PC-3 (cell line): ENCODE data around the gene OR6B1. TPM values are rescaled to one million over a fixed set of nuclear protein-coding genes. Genes with fewer than 3 reads are reported as not detected.

ENCODE experiments used
- ATAC-seq: fragments of 200-7000 bp; cut with Tn5 transposase; 2 replicates; pipeline ENCODE4 v1.9.1; 2020; ENCODE audit warnings: mild to moderate bottlenecking, moderate library complexity
- BruUV-seq: library from RNA; stranded (reverse); fragments of 400-500 nt; replicated peaks from 2 replicates; lab custom pipeline; 2021; lab: Mats Ljungman, UMichigan
- CTCF ChIA-PET: fragments of 300-600 bp; sonication (Branson Sonifier 250); formaldehyde crosslinking; loops from one replicate; lab custom pipeline; 2022; ENCODE audit warnings: antibody characterized with exemption; lab: Charles Lee
- POLR2A ChIA-PET: fragments of 300-600 bp; sonication (Branson Sonifier 250); formaldehyde crosslinking; loops from one replicate; lab custom pipeline; 2022; ENCODE audit warnings: antibody characterized with exemption; ENCODE audit not compliant: unreplicated experiment; lab: Charles Lee
- DNase-seq: peaks from one replicate; pipeline ENCODE4 v3.0.0-alpha.2; 2015
- H2AFZ ChIP-seq: fragments of 300-600 bp; sonication (generic); 2 replicates; pipeline ENCODE4 v1.6.0; 2016; ENCODE audit warnings: antibody characterized with exemption, low read length
- H3F3A ChIP-seq: fragments of 300-600 bp; sonication (generic); one replicate; pipeline ENCODE4 v1.6.0; 2017; ENCODE audit warnings: antibody characterized with exemption, low read length, control low read depth, mild to moderate bottlenecking; ENCODE audit not compliant: unreplicated experiment
- H3K27ac ChIP-seq: fragments of 300-600 bp; sonication (generic); 2 replicates; pipeline ENCODE4 v1.5.1; 2016; ENCODE audit warnings: mild to moderate bottlenecking, low read length
- H3K27me3 ChIP-seq: fragments of 300-600 bp; sonication (generic); 2 replicates; pipeline ENCODE4 v1.6.1; 2016; ENCODE audit warnings: low read length, mixed read lengths
- H3K36me3 ChIP-seq: fragments of 300-600 bp; sonication (generic); 2 replicates; pipeline ENCODE4 v1.6.1; 2016; ENCODE audit warnings: low read depth, mixed run types, low read length, mixed read lengths
- H3K4me1 ChIP-seq: fragments of 300-600 bp; sonication (generic); 2 replicates; pipeline ENCODE4 v1.5.1; 2016; ENCODE audit warnings: low read length; ENCODE audit not compliant: insufficient read depth
- H3K4me2 ChIP-seq: fragments of 300-600 bp; sonication (generic); 2 replicates; pipeline ENCODE4 v1.6.0; 2016; ENCODE audit warnings: low read length
- H3K4me3 ChIP-seq: fragments of 300-600 bp; sonication (generic); 2 replicates; pipeline ENCODE4 v1.5.1; 2016; ENCODE audit warnings: mild to moderate bottlenecking, low read length, mixed read lengths
- H3K79me2 ChIP-seq: fragments of 300-600 bp; sonication (generic); 2 replicates; pipeline ENCODE4 v1.6.1; 2017; ENCODE audit warnings: low read length, mixed read lengths
- H3K9ac ChIP-seq: fragments of 300-600 bp; sonication (generic); 2 replicates; pipeline ENCODE4 v1.6.0; 2016; ENCODE audit warnings: mild to moderate bottlenecking, low read length
- H3K9me2 ChIP-seq: fragments of 300-600 bp; sonication (generic); replicated peaks from 2 replicates; pipeline ENCODE4 v1.6.1; 2016; ENCODE audit warnings: mixed run types, low read length, mixed read lengths
- H3K9me3 ChIP-seq: fragments of 300-600 bp; sonication (generic); 2 replicates; pipeline ENCODE4 v1.6.1; 2016; ENCODE audit warnings: low read length, mixed read lengths
- H4K20me1 ChIP-seq: fragments of 300-600 bp; sonication (generic); 2 replicates; pipeline ENCODE4 v1.6.1; 2016; ENCODE audit warnings: low read length, mixed read lengths
- CTCF ChIP-seq: fragments of 300-600 bp; sonication (generic); conservative IDR thresholded peaks from 2 replicates; pipeline ENCODE4 v1.5.1; 2017; ENCODE audit warnings: antibody characterized with exemption, low read depth, mild to moderate bottlenecking, low read length
- EZH2 ChIP-seq: fragments of 300-600 bp; sonication (generic); IDR thresholded peaks from one replicate; pipeline ENCODE4 v1.6.1; 2017; ENCODE audit warnings: antibody characterized with exemption, mild to moderate bottlenecking, low read length; ENCODE audit not compliant: unreplicated experiment
- EZH2phosphoT487 ChIP-seq: fragments of 300-600 bp; sonication (generic); IDR thresholded peaks from 2 replicates; pipeline ENCODE4 v1.6.1; 2018; ENCODE audit warnings: mild to moderate bottlenecking, antibody characterized with exemption, low read length, borderline replicate concordance
- intact Hi-C: fragments of 100-400 bp; cut with micrococcal nuclease; formaldehyde crosslinking; loops from 2 replicates; pipeline ENCODE4 v1.9.0; 2023
- total RNA-seq: library from RNA; depleted of rRNA; stranded (reverse); fragments of >200 nt; gene quantifications from 2 replicates; pipeline ENCODE4 v1.2.3, GENCODE V29; 2014

OR6B1 gene
- total RNA-seq, 1 experiment from 2014 or later: not detected

GRCh38 chr7:144020340-144020739 is 20.2 kb downstream of the OR6B1 start:
- no peaks in the 10 kb centered on the region for H4K20me1 ChIP-seq
- BruUV-seq: no TSS peak
- H3K79me2 ChIP-seq: no peaks in the 10 kb centered on the region
- no peak overlapping the region for H3K4me2 ChIP-seq
- DNase-seq (no peak), ATAC-seq (no peak)
- H2AFZ ChIP-seq: no peak overlapping the region
- H3K9me3 ChIP-seq: no peaks in the 10 kb centered on the region
- H3F3A ChIP-seq: no peaks in the 10 kb centered on the region
- intact Hi-C loops: no loop called here
- TF ChIP-seq EZH2 (no peak), CTCF (no peak), EZH2phosphoT487 (no peak)
- H3K9me2 ChIP-seq: no peaks in the 10 kb centered on the region
- H3K4me3 ChIP-seq: no peak overlapping the region
- ChIA-PET POLR2A (no interaction called here), CTCF (interaction anchor here (1.2 kb wide), 1 partner anchor 108 kb away, joined by 4 read pairs; no protein-coding TSS in a partner anchor)
- 0 out of 2 replicates have a peak, but pooled peaks cover 8% of the 10 kb centered on the region for H3K4me1 ChIP-seq
- no peaks in the 10 kb centered on the region for H3K27me3 ChIP-seq
- no peak overlapping the region for H3K9ac ChIP-seq
- no peak overlapping the region for H3K27ac ChIP-seq
- H3K36me3 ChIP-seq: no peaks in the 10 kb centered on the region

- Histone ChIP-seq H2AFZ (no peak overlapping the region), H4K20me1 (no peaks in the 10 kb centered on the region), H3K4me1 (0 out of 2 replicates have a peak, but pooled peaks cover 8% of the 10 kb centered on the region), H3K4me2 (no peak overlapping the region), H3K27ac (no peak overlapping the region), H3K4me3 (no peak overlapping the region), H3F3A (no peaks in the 10 kb centered on the region), H3K9me2 (no peaks in the 10 kb centered on the region), H3K9me3 (no peaks in the 10 kb centered on the region), H3K27me3 (no peaks in the 10 kb centered on the region), H3K79me2 (no peaks in the 10 kb centered on the region), H3K9ac (no peak overlapping the region), H3K36me3 (no peaks in the 10 kb centered on the region)
- TF ChIP-seq EZH2phosphoT487 (no peak), CTCF (no peak), EZH2 (no peak)
- ATAC-seq: no peak
- DNase-seq: no peak
- ChIA-PET CTCF (interaction anchor here (1.0 kb wide), 1 partner anchor 106 kb away, joined by 4 read pairs; no protein-coding TSS in a partner anchor), POLR2A (no interaction called here)
- BruUV-seq: no TSS peak
- intact Hi-C loops: no loop called here
Observed at GRCh38 chr7:144022169-144022568, 22.0 kb downstream of the OR6B1 start.

GRCh38 chr7:144023171-144023827 is 23.2 kb downstream of the OR6B1 start:
- Histone ChIP-seq H3K9me2 (no peaks in the 10 kb centered on the region), H4K20me1 (no peaks in the 10 kb centered on the region), H3K4me3 (no peak overlapping the region), H3K27ac (no peak overlapping the region), H3K79me2 (no peaks in the 10 kb centered on the region), H3K36me3 (no peaks in the 10 kb centered on the region), H3K4me1 (peaks cover 15% of the 10 kb centered on the region; the same call in 1 of the 2 replicates), H3K9ac (no peak overlapping the region), H3F3A (no peaks in the 10 kb centered on the region), H3K27me3 (no peaks in the 10 kb centered on the region), H3K9me3 (no peaks in the 10 kb centered on the region), H2AFZ (no peak overlapping the region), H3K4me2 (no peak overlapping the region)
- TF ChIP-seq EZH2 (no peak), EZH2phosphoT487 (no peak), CTCF (no peak)
- ChIA-PET CTCF (interaction anchor here (1.0 kb wide), 1 partner anchor 105 kb away, joined by 4 read pairs; no protein-coding TSS in a partner anchor), POLR2A (no interaction called here)
- BruUV-seq: no TSS peak
- intact Hi-C loops: no loop called here
- DNase-seq (no peak), ATAC-seq (no peak)
